DND-41 (cell line): ENCODE data around the gene OR4F6.
"Not testable (repeated sequence)": the region's sequence is repeated elsewhere in the genome, so short reads cannot be mapped to it uniquely, and the experiment has no call there.

ENCODE experiments used
- ATAC-seq: fragments of 200-7000 bp; cut with Tn5 transposase; 3 replicates; pipeline ENCODE4 v1.9.1; 2021; ENCODE audit warnings: low read depth; ENCODE audit not compliant: insufficient read depth
- DNase-seq: peaks from one replicate; pipeline ENCODE4 v3.0.0-alpha.2; 2020
- H2AFZ ChIP-seq: 2 replicates; pipeline ENCODE4 v1.6.0; 2012; ENCODE audit warnings: low read depth, low read length
- H3K27ac ChIP-seq: 2 replicates; pipeline ENCODE4 v1.5.1; 2012; ENCODE audit warnings: low read length, inconsistent platforms
- H3K27me3 ChIP-seq: fragments of 200-600 bp; sonication (generic); 2 replicates; pipeline ENCODE4 v1.6.0; 2012; ENCODE audit warnings: low read length, mild to moderate bottlenecking, inconsistent platforms; ENCODE audit not compliant: insufficient read depth, poor library complexity
- H3K36me3 ChIP-seq: 2 replicates; pipeline ENCODE4 v1.5.1; 2012; ENCODE audit warnings: low read length, inconsistent platforms; ENCODE audit not compliant: insufficient read depth
- H3K4me1 ChIP-seq: 2 replicates; pipeline ENCODE4 v1.5.1; 2012; ENCODE audit warnings: mild to moderate bottlenecking, low read length; ENCODE audit not compliant: insufficient read depth
- H3K4me2 ChIP-seq: 2 replicates; pipeline ENCODE4 v1.6.0; 2012; ENCODE audit warnings: mild to moderate bottlenecking, moderate library complexity, low read length, inconsistent platforms; ENCODE audit not compliant: insufficient read depth
- H3K4me3 ChIP-seq, 2 experiments: fragments of 200-600 bp in 1 of 2; shearing (Covaris generic) in 1 of 2; 2 replicates each; pipeline ENCODE4 v1.5.1; 2012 to 2016; ENCODE audit warnings: inconsistent platforms in 2 of 2, low read length in 2 of 2, mild to moderate bottlenecking in 2 of 2, low read depth in 1 of 2, moderate library complexity in 1 of 2
- H3K79me2 ChIP-seq: 2 replicates; pipeline ENCODE4 v1.6.0; 2012; ENCODE audit warnings: low read length, inconsistent platforms; ENCODE audit not compliant: insufficient read depth
- H3K9ac ChIP-seq: 2 replicates; pipeline ENCODE4 v1.6.0; 2012; ENCODE audit warnings: low read depth, mild to moderate bottlenecking, inconsistent platforms, low read length, moderate library complexity
- H3K9me3 ChIP-seq: 2 replicates; pipeline ENCODE4 v1.5.1; 2012; ENCODE audit warnings: low read length, moderate library complexity, mild to moderate bottlenecking, inconsistent platforms; ENCODE audit not compliant: insufficient read depth, severe bottlenecking
- H4K20me1 ChIP-seq: 2 replicates; pipeline ENCODE4 v1.6.0; 2012; ENCODE audit warnings: low read length; ENCODE audit not compliant: insufficient read depth
- EZH2 ChIP-seq: IDR thresholded peaks from 3 replicates; pipeline ENCODE4 v1.6.1; 2012; ENCODE audit warnings: borderline replicate concordance, low read depth, mild to moderate bottlenecking, moderate library complexity, low read length, inconsistent platforms; ENCODE audit not compliant: severe bottlenecking
- TF ChIP-seq, protein P1 (sequence below): IDR thresholded peaks from 2 replicates; pipeline ENCODE4 v1.5.1; 2012; ENCODE audit warnings: borderline replicate concordance, low read length, moderate library complexity, mild to moderate bottlenecking; ENCODE audit not compliant: poor library complexity, severe bottlenecking; ENCODE audit errors: extremely low read depth

The OR4F6 gene

GRCh38 chr15:101803209-101803608, at the start of gene OR4F6:
Gene OR4F6 (plus strand): TSS chr15:101803509. CDS start chr15:101805720, 2,211 bp downstream.
- Histone ChIP-seq H3K9ac (no peak within 1 kb of the TSS), H3K36me3 (no peaks in the 10 kb centered on the region), H3K4me2 (no peak within 1 kb of the TSS), H2AFZ (no peak within 1 kb of the TSS), H3K79me2 (no peaks in the 10 kb centered on the region), H4K20me1 (no peaks in the 10 kb centered on the region), H3K27me3 (peaks cover 12% of the 10 kb centered on the region), H3K9me3 (no peaks in the 10 kb centered on the region), H3K4me3 (no peak within 1 kb of the TSS), H3K4me1 (no peaks in the 10 kb centered on the region), H3K27ac (no peak within 1 kb of the TSS)
- ATAC-seq (no peak), DNase-seq (no peak)
- no peak for TF ChIP-seq EZH2
- TF ChIP-seq, protein P1, sequence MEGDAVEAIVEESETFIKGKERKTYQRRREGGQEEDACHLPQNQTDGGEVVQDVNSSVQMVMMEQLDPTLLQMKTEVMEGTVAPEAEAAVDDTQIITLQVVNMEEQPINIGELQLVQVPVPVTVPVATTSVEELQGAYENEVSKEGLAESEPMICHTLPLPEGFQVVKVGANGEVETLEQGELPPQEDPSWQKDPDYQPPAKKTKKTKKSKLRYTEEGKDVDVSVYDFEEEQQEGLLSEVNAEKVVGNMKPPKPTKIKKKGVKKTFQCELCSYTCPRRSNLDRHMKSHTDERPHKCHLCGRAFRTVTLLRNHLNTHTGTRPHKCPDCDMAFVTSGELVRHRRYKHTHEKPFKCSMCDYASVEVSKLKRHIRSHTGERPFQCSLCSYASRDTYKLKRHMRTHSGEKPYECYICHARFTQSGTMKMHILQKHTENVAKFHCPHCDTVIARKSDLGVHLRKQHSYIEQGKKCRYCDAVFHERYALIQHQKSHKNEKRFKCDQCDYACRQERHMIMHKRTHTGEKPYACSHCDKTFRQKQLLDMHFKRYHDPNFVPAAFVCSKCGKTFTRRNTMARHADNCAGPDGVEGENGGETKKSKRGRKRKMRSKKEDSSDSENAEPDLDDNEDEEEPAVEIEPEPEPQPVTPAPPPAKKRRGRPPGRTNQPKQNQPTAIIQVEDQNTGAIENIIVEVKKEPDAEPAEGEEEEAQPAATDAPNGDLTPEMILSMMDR, result no peak

DNA sequence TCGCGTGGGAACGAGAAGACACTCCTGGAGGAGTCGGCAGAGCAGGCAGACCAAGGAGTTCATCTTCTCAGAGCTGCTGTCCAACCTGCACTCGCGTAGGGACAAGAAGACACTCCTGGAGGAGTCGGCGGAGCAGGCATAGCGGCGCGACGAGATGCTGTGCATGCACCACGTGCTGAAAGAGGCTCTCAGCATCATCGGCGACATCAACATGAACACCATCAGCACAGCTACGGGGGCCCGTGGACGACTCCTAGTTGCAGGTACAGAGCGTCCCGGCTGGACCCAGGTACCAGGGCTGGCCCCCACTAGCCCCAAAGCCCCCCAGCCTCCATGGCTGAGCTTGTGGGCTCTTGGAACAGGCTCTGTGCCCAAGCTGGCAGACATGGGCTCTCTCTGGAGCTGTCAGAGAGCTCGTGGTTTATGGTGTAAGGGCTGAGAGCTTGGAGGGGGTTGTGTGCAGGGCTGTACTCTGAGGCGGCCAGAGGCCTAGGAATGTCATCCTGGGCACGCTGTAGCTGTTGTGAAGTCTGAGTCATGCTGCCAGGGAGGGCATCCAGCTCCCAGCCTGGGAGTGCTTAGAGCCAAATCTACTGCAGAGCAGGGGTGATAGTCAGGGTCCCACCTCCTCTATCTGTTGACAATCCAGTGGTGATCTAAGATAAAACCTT, 38.5 kb upstream of the OR4F6 start:
- H3K36me3 ChIP-seq, H3K4me2 ChIP-seq, H3K79me2 ChIP-seq, H3K27ac ChIP-seq, ATAC-seq, H3K9me3 ChIP-seq, H3K4me3 ChIP-seq, H3K4me1 ChIP-seq, H2AFZ ChIP-seq, DNase-seq, H3K9ac ChIP-seq, H3K27me3 ChIP-seq, H4K20me1 ChIP-seq: not testable (repeated sequence)

GRCh38 chr15:101765340-101765671, 38.0 kb upstream of the OR4F6 start:
- not testable (repeated sequence) for H4K20me1 ChIP-seq, H3K9ac ChIP-seq, DNase-seq, H3K9me3 ChIP-seq, H3K27ac ChIP-seq, H3K4me3 ChIP-seq, H3K27me3 ChIP-seq, H3K79me2 ChIP-seq, H3K36me3 ChIP-seq, H3K4me2 ChIP-seq, H2AFZ ChIP-seq, H3K4me1 ChIP-seq, ATAC-seq

DNA sequence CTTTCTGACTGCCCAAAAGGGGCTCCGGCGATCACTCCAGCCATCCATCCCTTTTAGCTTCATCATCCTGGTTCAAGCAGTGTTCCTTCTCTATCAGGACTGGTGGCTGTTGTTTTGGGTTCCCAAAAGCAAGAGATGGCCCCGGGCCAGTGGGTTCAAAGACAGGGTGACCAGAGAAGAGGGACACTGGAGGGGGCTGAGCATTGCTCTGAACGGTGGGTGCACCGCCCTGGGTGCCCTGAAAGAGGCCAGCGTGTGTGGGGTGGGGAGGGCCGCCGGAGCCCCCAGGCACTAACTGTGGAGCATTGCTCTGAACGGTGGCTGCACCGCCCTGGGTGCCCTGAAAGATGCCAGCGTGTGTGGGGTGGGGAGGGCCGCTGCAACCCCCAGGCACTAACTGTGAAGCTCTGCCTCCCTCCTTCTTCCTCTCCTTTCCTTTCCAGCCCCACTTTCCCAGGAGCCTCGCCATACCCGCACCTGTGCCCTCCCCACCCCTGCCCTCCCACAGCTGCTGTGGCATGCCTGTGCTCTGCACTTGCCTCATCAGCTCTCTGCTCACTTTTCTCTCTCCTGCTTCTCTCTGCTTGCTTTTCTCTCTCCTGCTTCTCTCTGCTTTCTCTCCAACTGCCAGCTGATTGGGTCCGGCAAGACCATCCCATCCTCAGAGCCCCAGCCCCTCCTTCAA, 37.4 kb upstream of the OR4F6 start:
- H3K27me3 ChIP-seq, result no peaks in the 10 kb centered on the region
- H3K79me2 ChIP-seq, result no peaks in the 10 kb centered on the region
- H3K9me3 ChIP-seq, result no peaks in the 10 kb centered on the region
- no peaks in the 10 kb centered on the region for H3K36me3 ChIP-seq
- H3K27ac ChIP-seq, result no peak overlapping the region
- ATAC-seq (no peak), DNase-seq (no peak)
- no peak overlapping the region for H2AFZ ChIP-seq
- no peak overlapping the region for H3K4me3 ChIP-seq
- H3K4me2 ChIP-seq, result no peak overlapping the region
- TF ChIP-seq, protein P1, result no peak
- no peak for TF ChIP-seq EZH2
- H4K20me1 ChIP-seq, result no peaks in the 10 kb centered on the region
- H3K4me1 ChIP-seq, result no peaks in the 10 kb centered on the region
- no peak overlapping the region for H3K9ac ChIP-seq

DNA sequence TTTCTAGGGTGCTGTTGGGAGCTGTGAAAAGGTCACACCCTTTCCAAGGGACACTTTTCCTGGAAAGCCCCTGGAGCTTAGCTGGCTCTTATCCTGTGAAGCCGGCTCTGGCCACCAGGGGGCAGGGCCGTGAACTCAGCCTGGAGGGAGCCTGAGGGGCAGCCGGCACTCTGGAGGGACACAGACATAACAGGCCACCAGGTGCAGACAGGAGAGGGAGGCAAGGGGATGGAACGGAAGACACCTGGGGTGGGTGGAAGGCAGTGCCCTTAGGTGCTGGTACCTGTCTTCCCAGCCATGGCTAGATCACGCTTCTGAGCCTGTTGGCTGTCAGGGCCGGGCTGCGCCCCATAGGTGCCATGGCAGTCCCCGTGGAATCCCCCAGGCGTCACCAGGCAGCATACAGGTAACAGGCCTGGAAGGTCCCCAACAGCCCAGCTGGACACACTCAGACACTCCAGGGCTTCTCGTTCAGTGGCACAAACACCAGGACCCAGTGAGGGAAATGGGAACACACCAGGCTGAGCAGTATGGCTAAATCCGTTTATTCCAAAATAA, 36.1 kb upstream of the OR4F6 start:
- not testable (repeated sequence) for H3K9me3 ChIP-seq, H3K9ac ChIP-seq, H3K27me3 ChIP-seq, H4K20me1 ChIP-seq, H3K4me3 ChIP-seq, H3K4me2 ChIP-seq, H3K36me3 ChIP-seq, H3K4me1 ChIP-seq, H3K79me2 ChIP-seq, H2AFZ ChIP-seq, H3K27ac ChIP-seq, DNase-seq
- ATAC-seq, result 0 out of 3 replicates have a peak, but pooled peaks have one; percentile 52
